H1 (cell line): ENCODE data around the gene NCF4. TPM values are rescaled to one million over a fixed set of nuclear protein-coding genes. Genes with fewer than 3 reads are reported as not detected.

Experiments used
- CTCF ChIA-PET: fragments of 300-600 bp; sonication (Branson Sonifier 250); formaldehyde crosslinking; loops from one replicate; lab custom pipeline; 2021; ENCODE audit not compliant: partially characterized antibody; lab: Charles Lee
- POLR2A ChIA-PET: fragments of 300-600 bp; sonication (Branson Sonifier 250); formaldehyde crosslinking; loops from one replicate; lab custom pipeline; 2021; ENCODE audit warnings: inconsistent platforms; ENCODE audit not compliant: partially characterized antibody; lab: Charles Lee
- DNase-seq, 2 experiments: peaks; one replicate each; pipeline versions ENCODE4 v3.0.0 to v3.0.0-alpha.2; 2010 to 2022; ENCODE audit warnings: low spot score in 2 of 2, low read depth in 1 of 2, mixed read lengths in 1 of 2
- FAIRE-seq: peaks from 2 replicates; lab custom pipeline; 2011; peaks lifted over from hg19 to GRCh38; lab: Jason Lieb, UNC
- H2AFZ ChIP-seq: 2 replicates; pipeline ENCODE4 v1.8.1; 2012; ENCODE audit warnings: low read length, inconsistent platforms
- H2AK5ac ChIP-seq: 2 replicates; pipeline ENCODE4 v1.6.1; 2013; ENCODE audit warnings: low read depth, low read length
- H2BK120ac ChIP-seq: replicated peaks from 2 replicates; pipeline ENCODE3; 2013; ENCODE audit warnings: low read depth, low read length, inconsistent platforms
- H2BK12ac ChIP-seq: 2 replicates; pipeline ENCODE4 v1.6.1; 2013; ENCODE audit warnings: low read depth, low read length
- H2BK15ac ChIP-seq: 2 replicates; pipeline ENCODE4 v1.6.1; 2013; ENCODE audit warnings: low read length
- H2BK20ac ChIP-seq: 2 replicates; pipeline ENCODE4 v1.6.1; 2013; ENCODE audit warnings: low read length
- H2BK5ac ChIP-seq: 2 replicates; pipeline ENCODE4 v1.6.1; 2013; ENCODE audit warnings: low read depth, low read length
- H3K14ac ChIP-seq: 2 replicates; pipeline ENCODE4 v1.6.1; 2013; ENCODE audit warnings: inconsistent platforms; ENCODE audit not compliant: insufficient read length
- H3K18ac ChIP-seq: 2 replicates; pipeline ENCODE4 v1.6.1; 2013; ENCODE audit warnings: low read length; ENCODE audit errors: extremely low read depth
- H3K23ac ChIP-seq: 2 replicates; pipeline ENCODE4 v1.6.1; 2013; ENCODE audit warnings: inconsistent platforms; ENCODE audit not compliant: insufficient read length
- H3K23me2 ChIP-seq: 2 replicates; pipeline ENCODE4 v1.6.1; 2013; ENCODE audit warnings: low read depth, low read length
- H3K27ac ChIP-seq: 2 replicates; pipeline ENCODE4 v1.6.1; 2011; ENCODE audit warnings: low read depth, low read length, inconsistent platforms
- H3K27me3 ChIP-seq, 4 experiments: replicated peaks in 1 of 4; 1 replicate in 1 of 4; 2 replicates in 3 of 4; pipeline versions ENCODE4 v1.6.1 to v1.8.1; 2011 to 2013; ENCODE audit warnings: low read length in 3 of 4, mild to moderate bottlenecking in 3 of 4, inconsistent platforms in 2 of 4, mixed read lengths in 2 of 4, moderate library complexity in 1 of 4; ENCODE audit not compliant: control insufficient read depth in 3 of 4, insufficient read depth in 3 of 4; ENCODE audit errors: extremely low read depth in 1 of 4
- H3K36me3 ChIP-seq, 4 experiments: 2 replicates each; pipeline versions ENCODE4 v1.6.1 to v1.8.1; 2011 to 2013; ENCODE audit warnings: mild to moderate bottlenecking in 4 of 4, low read length in 3 of 4, moderate library complexity in 2 of 4, control low read depth in 1 of 4, inconsistent platforms in 1 of 4; ENCODE audit not compliant: insufficient read depth in 4 of 4, control insufficient read depth in 2 of 4
- H3K4ac ChIP-seq: replicated peaks from 2 replicates; pipeline ENCODE3; 2013; ENCODE audit warnings: low read length, low read depth, mixed read lengths, inconsistent platforms; ENCODE audit not compliant: insufficient read length
- H3K4me1 ChIP-seq, 4 experiments: replicated peaks in 1 of 4; 1 replicate in 1 of 4; 2 replicates in 3 of 4; pipeline versions ENCODE4 v1.6.1 to v1.8.1; 2011 to 2013; ENCODE audit warnings: low read length in 3 of 4, inconsistent platforms in 2 of 4, mixed read lengths in 1 of 4; ENCODE audit not compliant: insufficient read depth in 4 of 4, control insufficient read depth in 3 of 4
- H3K4me2 ChIP-seq, 2 experiments: 2 replicates each; pipeline versions ENCODE4 v1.6.1 to v1.8.1; 2011 to 2013; ENCODE audit warnings: low read depth in 2 of 2, low read length in 2 of 2, control low read depth in 1 of 2, inconsistent platforms in 1 of 2, mild to moderate bottlenecking in 1 of 2; ENCODE audit not compliant: insufficient read depth in 1 of 2
- H3K4me3 ChIP-seq, 4 experiments: fragments of 200-600, 300-600 bp in 1 of 4; sonication (generic), shearing (Covaris generic), sonication (Bioruptor Twin) in 1 of 4; 2 replicates each; pipeline versions ENCODE4 v1.5.1 to v1.8.1; 2011 to 2016; ENCODE audit warnings: low read length in 4 of 4, low read depth in 3 of 4, control low read depth in 2 of 4, inconsistent platforms in 2 of 4, mild to moderate bottlenecking in 2 of 4, mixed read lengths in 1 of 4, moderate library complexity in 1 of 4; ENCODE audit not compliant: insufficient read depth in 2 of 4; ENCODE audit errors: extremely low read depth in 1 of 4
- H3K56ac ChIP-seq: replicated peaks from 2 replicates; pipeline ENCODE3; 2013; ENCODE audit warnings: low read depth, mild to moderate bottlenecking, mixed read lengths, low read length, inconsistent platforms; ENCODE audit not compliant: insufficient read length
- H3K79me1 ChIP-seq: 2 replicates; pipeline ENCODE4 v1.6.1; 2013; ENCODE audit warnings: low read depth, low read length, control low read depth
- H3K79me2 ChIP-seq, 2 experiments: 2 replicates each; pipeline versions ENCODE4 v1.6.1 to v1.8.1; 2012 to 2013; ENCODE audit warnings: low read length in 2 of 2, mild to moderate bottlenecking in 2 of 2, inconsistent platforms in 1 of 2; ENCODE audit not compliant: insufficient read depth in 2 of 2, control insufficient read depth in 1 of 2
- H3K9ac ChIP-seq, 4 experiments: replicated peaks in 1 of 4; 1 replicate in 1 of 4; 2 replicates in 3 of 4; pipeline versions ENCODE4 v1.6.1 to v1.8.1; 2011 to 2013; ENCODE audit warnings: low read depth in 3 of 4, low read length in 3 of 4, control low read depth in 2 of 4, mild to moderate bottlenecking in 2 of 4, moderate library complexity in 2 of 4, inconsistent platforms in 1 of 4; ENCODE audit errors: extremely low read depth in 1 of 4
- H3K9me3 ChIP-seq, 2 experiments: 2 replicates each; pipeline versions ENCODE4 v1.6.1 to v1.8.1; 2012 to 2013; ENCODE audit warnings: mild to moderate bottlenecking in 2 of 2, moderate library complexity in 2 of 2, control low read depth in 1 of 2, inconsistent platforms in 1 of 2, low read depth in 1 of 2, low read length in 1 of 2, mixed read lengths in 1 of 2; ENCODE audit not compliant: insufficient read depth in 2 of 2
- H4K20me1 ChIP-seq, 2 experiments: replicated peaks in 1 of 2; 2 replicates each; pipeline versions ENCODE3 to v1.8.1; 2011 to 2013; ENCODE audit warnings: inconsistent platforms in 2 of 2, low read length in 2 of 2, mild to moderate bottlenecking in 1 of 2; ENCODE audit not compliant: insufficient read depth in 2 of 2, control insufficient read depth in 1 of 2
- H4K5ac ChIP-seq: 2 replicates; pipeline ENCODE4 v1.6.1; 2013; ENCODE audit warnings: low read length, low read depth, mixed read lengths, inconsistent platforms; ENCODE audit not compliant: insufficient read length
- H4K8ac ChIP-seq: 2 replicates; pipeline ENCODE4 v1.8.0; 2013; ENCODE audit warnings: mild to moderate bottlenecking, moderate library complexity, low read length, inconsistent platforms; ENCODE audit not compliant: insufficient read depth; ENCODE audit errors: extremely low read depth
- H4K91ac ChIP-seq: replicated peaks from 2 replicates; pipeline ENCODE3; 2013; ENCODE audit warnings: low read length, mixed read lengths, inconsistent platforms; ENCODE audit not compliant: insufficient read length
- ATF2 ChIP-seq: IDR thresholded peaks from 2 replicates; pipeline ENCODE4 v1.6.1; 2012; ENCODE audit warnings: low read length, inconsistent platforms
- CEBPB ChIP-seq: IDR thresholded peaks from 2 replicates; pipeline ENCODE4 v1.6.1; 2012; ENCODE audit warnings: low read depth, low read length
- KDM1A ChIP-seq: fragments of 200-600, 300-600 bp; sonication (generic); IDR thresholded peaks from 2 replicates; pipeline ENCODE4 v1.7.1; 2016; ENCODE audit warnings: mild to moderate bottlenecking, low read length, borderline replicate concordance
- KDM4A ChIP-seq: IDR thresholded peaks from one replicate; pipeline ENCODE4 v1.7.1; 2012; ENCODE audit warnings: low read depth, mild to moderate bottlenecking, moderate library complexity, low read length, inconsistent platforms; ENCODE audit not compliant: severe bottlenecking
- MAFK ChIP-seq: IDR thresholded peaks from 2 replicates; pipeline ENCODE4 v1.6.1; 2012; ENCODE audit warnings: low read depth, mild to moderate bottlenecking, improper control_type of control experiment, low read length
- MAX ChIP-seq: IDR thresholded peaks from 2 replicates; pipeline ENCODE4 v1.6.1; 2012; ENCODE audit warnings: inconsistent platforms
- POLR2A ChIP-seq, 2 experiments: IDR thresholded peaks; 1 replicate in 1 of 2; 2 replicates in 1 of 2; pipeline ENCODE4 v1.6.1; 2011; ENCODE audit warnings: low read depth in 2 of 2, low read length in 2 of 2, mild to moderate bottlenecking in 2 of 2; ENCODE audit errors: control extremely low read depth in 1 of 2
- RFX5 ChIP-seq: IDR thresholded peaks from 2 replicates; pipeline ENCODE4 v1.6.1; 2011; ENCODE audit warnings: low read depth, low read length, improper control_type of control experiment, borderline replicate concordance
- SIN3A ChIP-seq, 2 experiments: IDR thresholded peaks in 1 of 2; conservative IDR thresholded peaks in 1 of 2; 2 replicates each; pipeline ENCODE4 v1.6.1; 2011 to 2012; ENCODE audit warnings: low read length in 2 of 2, improper control_type of control experiment in 1 of 2, low read depth in 1 of 2, mild to moderate bottlenecking in 1 of 2
- SP4 ChIP-seq: IDR thresholded peaks from 2 replicates; pipeline ENCODE4 v1.6.1; 2012; ENCODE audit warnings: low read length, inconsistent platforms
- USF2 ChIP-seq: IDR thresholded peaks from 2 replicates; pipeline ENCODE4 v1.6.1; 2011; ENCODE audit warnings: low read length, improper control_type of control experiment
- WGBS, 2 experiments: shearing (Covaris generic) in 1 of 2; methylation state at CpG; one replicate each; pipeline versions ENCODE4 v1.1.6 to v1.1.7; 2013 to 2015; ENCODE audit warnings: low lambda C conversion rate in 2 of 2, mixed read lengths in 2 of 2, inconsistent platforms in 1 of 2, low coverage in 1 of 2, missing lambda C conversion rate in 1 of 2; ENCODE audit not compliant: insufficient replicate concordance in 2 of 2, insufficient coverage in 1 of 2, insufficient read length in 1 of 2; ENCODE audit errors: extremely low coverage in 1 of 2, missing lambda C conversion rate in 1 of 2; 5-methylcytosine and 5-hydroxymethylcytosine counted together
- polyA plus RNA-seq, 7 experiments: library from polyadenylated mRNA; depleted of rRNA in 3 of 7; stranded (reverse) in 5 of 7; unstranded in 2 of 7; fragments of >200 nt in 5 of 7; fragments of 200-250 nt in 2 of 7; gene quantifications; 1 replicate in 5 of 7; 2 replicates in 1 of 7; 4 replicates in 1 of 7; pipeline versions ENCODE4 v1.2.1 to v1.2.3, GENCODE V29; 2011 to 2013; ENCODE audit warnings: missing spikeins in 2 of 7, mixed read lengths in 2 of 7
- total RNA-seq: library from RNA; stranded (reverse); fragmentation: NEBNext Ultra II Directional; extraction: Animal tissue kit (Norgen Biotek cat#: 25700); gene quantifications from 2 replicates; pipeline ENCODE4 v1.2.1, GENCODE V29; 2021

Gene NCF4
- total and polyA plus RNA-seq, 2 of the 8 experiments (the other 6 are each of a cell fraction or from before 2014, with no cell fraction given), result 0.20 TPM; not detected in 1

GRCh38 chr22:36824655-36825054 is 36.2 kb upstream of the NCF4 start:
- H3K79me1 ChIP-seq, result no peaks in the 10 kb centered on the region
- H3K27me3 ChIP-seq, result no peaks in the 10 kb centered on the region; a peak in 2 of 7 replicates
- peak overlapping the region; percentile 45 for H3K4ac ChIP-seq
- no peak overlapping the region for H3K14ac ChIP-seq
- peak overlapping the region; percentile 68 for H4K91ac ChIP-seq
- WGBS, 2 experiments, result 83% methylated on average over 2 of the region's 2 CpGs; no CpG with 5 or more reads in 1 of the 2 experiments
- H2BK120ac ChIP-seq, result no peak overlapping the region
- H3K4me2 ChIP-seq, result no peak overlapping the region
- peak overlapping the region; percentile 99 for H2BK12ac ChIP-seq
- H3K18ac ChIP-seq, result no peak overlapping the region
- CTCF ChIA-PET, result interaction anchor here (0.7 kb wide), 1 partner anchor 29 kb away, joined by 3 read pairs; no protein-coding TSS in a partner anchor
- H3K4me1 ChIP-seq, result peaks cover 0 to 11% (median 6%) of the 10 kb centered on the region in 4 experiments; a peak in 6 of 7 replicates
- H2BK20ac ChIP-seq, result peak overlapping the region; percentile 91
- no peak overlapping the region for H4K5ac ChIP-seq
- no peak overlapping the region for H2AFZ ChIP-seq
- H2BK5ac ChIP-seq, result peak overlapping the region; percentile 73
- H3K27ac ChIP-seq, result no peak overlapping the region
- no peaks in the 10 kb centered on the region for H3K79me2 ChIP-seq
- H3K23me2 ChIP-seq, result peaks cover 10% of the 10 kb centered on the region; the same call in 1 of the 2 replicates
- POLR2A ChIA-PET, result no interaction called here
- H4K8ac ChIP-seq, result no peak overlapping the region; the same call in 1 of the 2 replicates
- peak overlapping the region; percentile 99 for H3K56ac ChIP-seq
- no peak overlapping the region for H3K23ac ChIP-seq
- H2AK5ac ChIP-seq, result peak overlapping the region; percentile 77; the same call in 1 of the 2 replicates
- H3K9ac ChIP-seq, result peak overlapping the region in 1 of 4 experiments; percentile 8; a peak in 2 of 7 replicates
- H4K20me1 ChIP-seq, result peaks cover 0 to 6% of the 10 kb centered on the region in 2 experiments
- H3K4me3 ChIP-seq, result no peak overlapping the region
- H3K9me3 ChIP-seq, result no peaks in the 10 kb centered on the region
- H3K36me3 ChIP-seq, result no peaks in the 10 kb centered on the region
- FAIRE-seq (no peak), DNase-seq (no peak)
- H2BK15ac ChIP-seq, result peak overlapping the region; percentile 94
- TF ChIP-seq POLR2A (IDR thresholded peaks at IDR 0.05; ENCODE audit: control extremely low read depth in 1 of 2, low read depth in 2 of 2, low read length in 2 of 2) (no peak), SP4 (no peak), RFX5 (no peak), KDM4A (no peak), MAX (no peak), CEBPB (no peak), SIN3A (conservative IDR thresholded peaks at IDR 0.05 in 1 of 2, IDR thresholded peaks at IDR 0.05 in 1 of 2; ENCODE audit: low read depth in 1 of 2, low read length in 2 of 2) (no peak), USF2 (no peak), ATF2 (no peak), MAFK (no peak), KDM1A (no peak)
